H1 (cell line): Measurements from ENCODE around the gene TMEM72. TPM values are rescaled to one million over a fixed set of nuclear protein-coding genes. Genes with fewer than 3 reads are reported as not detected.

Experiments
- CHD1 ChIP-seq: IDR thresholded peaks from 2 replicates; pipeline ENCODE4 v1.6.1; 2012; ENCODE audit warnings: low read depth, low read length, improper control_type of control experiment
- CTCF ChIP-seq, 3 experiments: IDR thresholded peaks; 1 replicate in 2 of 3; 2 replicates in 1 of 3; pipeline versions ENCODE4 v1.5.1 to v1.6.1; 2011; ENCODE audit warnings: low read length in 3 of 3, mild to moderate bottlenecking in 3 of 3, inconsistent platforms in 2 of 3, low read depth in 1 of 3, moderate library complexity in 1 of 3; ENCODE audit not compliant: insufficient read depth in 1 of 3; ENCODE audit errors: control extremely low read depth in 1 of 3
- EGR1 ChIP-seq: IDR thresholded peaks from 2 replicates; pipeline ENCODE4 v1.6.1; 2011; ENCODE audit warnings: low read depth, low read length, borderline replicate concordance
- EP300 ChIP-seq, 2 experiments: IDR thresholded peaks; 1 replicate in 1 of 2; 2 replicates in 1 of 2; pipeline ENCODE4 v1.6.1; 2011 to 2012; ENCODE audit warnings: low read depth in 2 of 2, low read length in 2 of 2, mild to moderate bottlenecking in 2 of 2, borderline replicate concordance in 1 of 2, inconsistent platforms in 1 of 2, moderate library complexity in 1 of 2
- EZH2 ChIP-seq: fragments of 200-600 bp; sonication (generic); IDR thresholded peaks from 2 replicates; pipeline ENCODE4 v1.7.1; 2012; ENCODE audit warnings: low read depth, mild to moderate bottlenecking, moderate library complexity, low read length, inconsistent platforms; ENCODE audit not compliant: severe bottlenecking
- GABPA ChIP-seq: IDR thresholded peaks from 2 replicates; pipeline ENCODE4 v1.6.1; 2011; ENCODE audit warnings: mild to moderate bottlenecking, low read length, moderate library complexity, borderline replicate concordance; ENCODE audit not compliant: insufficient read depth
- HDAC2 ChIP-seq, 2 experiments: fragments of 300-600 bp in 1 of 2; sonication (generic) in 1 of 2; IDR thresholded peaks; 2 replicates each; pipeline ENCODE4 v1.6.1; 2011 to 2012; ENCODE audit warnings: low read depth in 2 of 2, low read length in 2 of 2, mild to moderate bottlenecking in 2 of 2, moderate library complexity in 2 of 2, borderline replicate concordance in 1 of 2, inconsistent platforms in 1 of 2
- JUND ChIP-seq: IDR thresholded peaks from 2 replicates; pipeline ENCODE4 v1.6.1; 2011; ENCODE audit warnings: mild to moderate bottlenecking, improper control_type of control experiment, low read length
- MAFK ChIP-seq: IDR thresholded peaks from 2 replicates; pipeline ENCODE4 v1.6.1; 2012; ENCODE audit warnings: low read depth, mild to moderate bottlenecking, improper control_type of control experiment, low read length
- NANOG ChIP-seq: IDR thresholded peaks from 2 replicates; pipeline ENCODE4 v1.6.1; 2011; ENCODE audit warnings: low read length, low read depth, mild to moderate bottlenecking, inconsistent platforms; ENCODE audit not compliant: insufficient read depth, poor library complexity, severe bottlenecking
- POLR2A ChIP-seq, 2 experiments: IDR thresholded peaks; 1 replicate in 1 of 2; 2 replicates in 1 of 2; pipeline ENCODE4 v1.6.1; 2011; ENCODE audit warnings: low read depth in 2 of 2, low read length in 2 of 2, mild to moderate bottlenecking in 2 of 2; ENCODE audit errors: control extremely low read depth in 1 of 2
- RNF2 ChIP-seq: fragments of 200-900, 300-1000 bp; sonication (generic); IDR thresholded peaks from 2 replicates; pipeline ENCODE4 v1.7.1; 2016; ENCODE audit warnings: borderline replicate concordance, low read depth, mild to moderate bottlenecking, antibody characterized with exemption, low read length; ENCODE audit not compliant: poor library complexity, severe bottlenecking; ENCODE audit errors: missing control alignments
- SAP30 ChIP-seq: fragments of 300-600 bp; sonication (generic); IDR thresholded peaks from 2 replicates; pipeline ENCODE4 v1.7.1; 2012; ENCODE audit warnings: low read length, moderate library complexity, mild to moderate bottlenecking, inconsistent platforms; ENCODE audit not compliant: insufficient read depth, insufficient replicate concordance
- SP4 ChIP-seq: IDR thresholded peaks from 2 replicates; pipeline ENCODE4 v1.6.1; 2012; ENCODE audit warnings: low read length, inconsistent platforms
- YY1 ChIP-seq: IDR thresholded peaks from 2 replicates; pipeline ENCODE4 v1.6.1; 2011; ENCODE audit warnings: low read depth, mild to moderate bottlenecking, low read length
- polyA plus RNA-seq, 7 experiments: library from polyadenylated mRNA; depleted of rRNA in 3 of 7; stranded (reverse) in 5 of 7; unstranded in 2 of 7; fragments of >200 nt in 5 of 7; fragments of 200-250 nt in 2 of 7; gene quantifications; 1 replicate in 5 of 7; 2 replicates in 1 of 7; 4 replicates in 1 of 7; pipeline versions ENCODE4 v1.2.1 to v1.2.3, GENCODE V29; 2011 to 2013; ENCODE audit warnings: missing spikeins in 2 of 7, mixed read lengths in 2 of 7
- total RNA-seq: library from RNA; stranded (reverse); fragmentation: NEBNext Ultra II Directional; extraction: Animal tissue kit (Norgen Biotek cat#: 25700); gene quantifications from 2 replicates; pipeline ENCODE4 v1.2.1, GENCODE V29; 2021

The TMEM72 gene
- total and polyA plus RNA-seq, 2 of the 8 experiments (the other 6 are each of a cell fraction or from before 2014, with no cell fraction given), result not detected

GRCh38 chr10:44932517-44933450, 21.6 kb downstream of the TMEM72 start (continued):
- no peak for TF ChIP-seq SAP30
- no peak for TF ChIP-seq HDAC2 (IDR thresholded peaks at IDR 0.05; ENCODE audit: borderline replicate concordance in 1 of 2, low read depth in 2 of 2, low read length in 2 of 2)
- no peak for TF ChIP-seq POLR2A (IDR thresholded peaks at IDR 0.05; ENCODE audit: control extremely low read depth in 1 of 2, low read depth in 2 of 2, low read length in 2 of 2)
- TF ChIP-seq CTCF (IDR thresholded peaks at IDR 0.05; ENCODE audit: control extremely low read depth in 1 of 3, insufficient read depth in 1 of 3, low read depth in 1 of 3, low read length in 3 of 3), result peak; percentile 97 to 99 (median 98)
- no peak for TF ChIP-seq EGR1
- TF ChIP-seq JUND, result 0 out of 2 replicates have a peak, but pooled peaks have one; percentile 41
- peak; percentile 65; the same call in 1 of the 2 replicates for TF ChIP-seq YY1
- TF ChIP-seq SP4, result no peak
- no peak for TF ChIP-seq CHD1
- TF ChIP-seq NANOG, result no peak
- no peak for TF ChIP-seq EZH2
- TF ChIP-seq GABPA, result peak; percentile 63; the same call in 1 of the 2 replicates
- TF ChIP-seq EP300 (IDR thresholded peaks at IDR 0.05; ENCODE audit: borderline replicate concordance in 1 of 2, low read depth in 2 of 2, low read length in 2 of 2), result no peak
- TF ChIP-seq MAFK, result no peak
- TF ChIP-seq RNF2, result no peak
- TF ChIP-seq, all 59 proteins: peak for 9
